Endothelial cell (in vitro differentiated cells): ENCODE results near the gene ANKRD42. TPM values are rescaled to one million over a fixed set of nuclear protein-coding genes. Genes with fewer than 3 reads are reported as not detected.

ENCODE experiments used
- DNase-seq: peaks from one replicate; pipeline ENCODE4 v3.0.0; 2021; ENCODE audit warnings: low spot score
- H3K27ac Mint-ChIP-seq: one replicate; pipeline ENCODE4 v1.8.0; 2021; ENCODE audit warnings: mixed read lengths, inconsistent platforms; ENCODE audit not compliant: unreplicated experiment
- H3K27me3 Mint-ChIP-seq: one replicate; pipeline ENCODE4 v1.8.0; 2021; ENCODE audit warnings: mild to moderate bottlenecking, moderate library complexity, mixed read lengths, inconsistent platforms; ENCODE audit not compliant: unreplicated experiment
- H3K36me3 Mint-ChIP-seq: one replicate; pipeline ENCODE4 v1.8.0; 2021; ENCODE audit warnings: mild to moderate bottlenecking, low read depth, mixed read lengths, inconsistent platforms; ENCODE audit not compliant: unreplicated experiment
- H3K4me1 Mint-ChIP-seq: one replicate; pipeline ENCODE4 v1.8.0; 2021; ENCODE audit warnings: mild to moderate bottlenecking, mixed read lengths, inconsistent platforms; ENCODE audit not compliant: unreplicated experiment
- H3K4me3 Mint-ChIP-seq: one replicate; pipeline ENCODE4 v1.8.0; 2021; ENCODE audit warnings: mild to moderate bottlenecking, mixed read lengths, inconsistent platforms; ENCODE audit not compliant: unreplicated experiment
- H3K9me3 Mint-ChIP-seq: one replicate; pipeline ENCODE4 v1.8.0; 2021; ENCODE audit warnings: mixed read lengths, inconsistent platforms; ENCODE audit not compliant: unreplicated experiment
- total RNA-seq: library from RNA; stranded (reverse); fragmentation: NEBNext Ultra II Directional; extraction: Animal tissue kit (Norgen Biotek cat#: 25700); gene quantifications from one replicate; pipeline ENCODE4 v1.2.1, GENCODE V29; 2021; ENCODE audit not compliant: unreplicated experiment
- TF ChIP-seq, protein P1 (sequence below): fragments of 200-600 bp; sonication (generic); IDR thresholded peaks from one replicate; pipeline ENCODE4 v1.5.0; 2021; ENCODE audit warnings: antibody characterized with exemption; ENCODE audit not compliant: unreplicated experiment

The ANKRD42 gene
- total RNA-seq, 1 donor from 2014 or later, result 11.4 TPM

DNA sequence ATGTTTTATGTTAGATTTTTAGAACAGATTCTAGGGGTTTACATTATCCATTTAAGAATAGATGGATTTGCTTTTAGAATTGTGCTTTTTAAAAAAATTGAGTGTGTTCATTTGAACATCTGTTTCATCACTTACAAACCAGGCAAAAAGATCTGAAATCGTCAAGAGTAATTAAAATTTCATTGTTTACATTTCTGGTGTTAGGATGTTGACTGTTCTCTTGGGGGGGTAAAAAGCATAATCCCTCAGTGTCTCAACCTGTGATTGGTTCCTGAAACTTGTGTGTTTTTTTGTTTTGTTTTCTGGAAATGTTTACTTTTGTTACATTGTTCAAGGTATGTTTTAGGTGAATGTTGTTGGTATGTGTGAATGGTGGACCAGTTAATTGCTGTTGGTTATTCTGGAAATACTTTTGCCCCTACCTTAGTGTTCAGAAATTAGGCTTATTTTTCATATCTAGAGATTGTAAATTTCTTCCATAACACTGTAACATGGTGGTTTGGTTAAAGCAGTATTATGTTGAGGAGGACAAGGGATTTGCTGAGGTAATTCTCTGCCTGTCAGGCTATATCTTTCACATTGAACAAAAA, 31.8 kb upstream of the ANKRD42 start:
- no peak overlapping the region for H3K4me3 Mint-ChIP-seq
- H3K27me3 Mint-ChIP-seq, result peaks cover 13% of the 10 kb centered on the region
- peaks cover 26% of the 10 kb centered on the region for H3K36me3 Mint-ChIP-seq
- no peak for DNase-seq
- peaks cover 27% of the 10 kb centered on the region for H3K4me1 Mint-ChIP-seq
- TF ChIP-seq, protein P1, sequence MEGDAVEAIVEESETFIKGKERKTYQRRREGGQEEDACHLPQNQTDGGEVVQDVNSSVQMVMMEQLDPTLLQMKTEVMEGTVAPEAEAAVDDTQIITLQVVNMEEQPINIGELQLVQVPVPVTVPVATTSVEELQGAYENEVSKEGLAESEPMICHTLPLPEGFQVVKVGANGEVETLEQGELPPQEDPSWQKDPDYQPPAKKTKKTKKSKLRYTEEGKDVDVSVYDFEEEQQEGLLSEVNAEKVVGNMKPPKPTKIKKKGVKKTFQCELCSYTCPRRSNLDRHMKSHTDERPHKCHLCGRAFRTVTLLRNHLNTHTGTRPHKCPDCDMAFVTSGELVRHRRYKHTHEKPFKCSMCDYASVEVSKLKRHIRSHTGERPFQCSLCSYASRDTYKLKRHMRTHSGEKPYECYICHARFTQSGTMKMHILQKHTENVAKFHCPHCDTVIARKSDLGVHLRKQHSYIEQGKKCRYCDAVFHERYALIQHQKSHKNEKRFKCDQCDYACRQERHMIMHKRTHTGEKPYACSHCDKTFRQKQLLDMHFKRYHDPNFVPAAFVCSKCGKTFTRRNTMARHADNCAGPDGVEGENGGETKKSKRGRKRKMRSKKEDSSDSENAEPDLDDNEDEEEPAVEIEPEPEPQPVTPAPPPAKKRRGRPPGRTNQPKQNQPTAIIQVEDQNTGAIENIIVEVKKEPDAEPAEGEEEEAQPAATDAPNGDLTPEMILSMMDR, result no peak
- H3K27ac Mint-ChIP-seq, result peak overlapping the region; percentile 11
- no peaks in the 10 kb centered on the region for H3K9me3 Mint-ChIP-seq

DNA sequence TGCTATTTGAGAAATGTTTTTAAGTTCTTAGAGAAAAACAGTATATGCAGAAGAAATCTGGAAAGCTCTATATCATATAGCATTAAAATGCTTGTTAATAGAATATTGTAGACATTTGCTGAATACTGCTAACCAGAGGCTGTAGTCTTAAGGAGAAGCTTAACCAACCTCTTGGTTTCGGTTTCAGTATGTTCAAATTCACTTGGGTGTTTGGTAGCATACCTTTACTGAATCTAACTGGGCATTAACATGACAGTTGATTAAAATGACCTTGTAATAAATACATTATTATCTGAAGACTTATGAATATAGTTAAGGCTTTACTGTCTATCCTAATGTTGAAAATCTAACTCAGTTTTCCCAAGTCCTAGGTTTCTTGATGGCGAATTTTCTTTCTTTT, 31.1 kb upstream of the ANKRD42 start:
- Mint-ChIP-seq H3K27ac (no peak overlapping the region), H3K4me1 (peaks cover 27% of the 10 kb centered on the region), H3K36me3 (peaks cover 27% of the 10 kb centered on the region), H3K9me3 (no peaks in the 10 kb centered on the region), H3K27me3 (peaks cover 11% of the 10 kb centered on the region), H3K4me3 (no peak overlapping the region)
- TF ChIP-seq, protein P1, result no peak
- DNase-seq, result no peak

DNA sequence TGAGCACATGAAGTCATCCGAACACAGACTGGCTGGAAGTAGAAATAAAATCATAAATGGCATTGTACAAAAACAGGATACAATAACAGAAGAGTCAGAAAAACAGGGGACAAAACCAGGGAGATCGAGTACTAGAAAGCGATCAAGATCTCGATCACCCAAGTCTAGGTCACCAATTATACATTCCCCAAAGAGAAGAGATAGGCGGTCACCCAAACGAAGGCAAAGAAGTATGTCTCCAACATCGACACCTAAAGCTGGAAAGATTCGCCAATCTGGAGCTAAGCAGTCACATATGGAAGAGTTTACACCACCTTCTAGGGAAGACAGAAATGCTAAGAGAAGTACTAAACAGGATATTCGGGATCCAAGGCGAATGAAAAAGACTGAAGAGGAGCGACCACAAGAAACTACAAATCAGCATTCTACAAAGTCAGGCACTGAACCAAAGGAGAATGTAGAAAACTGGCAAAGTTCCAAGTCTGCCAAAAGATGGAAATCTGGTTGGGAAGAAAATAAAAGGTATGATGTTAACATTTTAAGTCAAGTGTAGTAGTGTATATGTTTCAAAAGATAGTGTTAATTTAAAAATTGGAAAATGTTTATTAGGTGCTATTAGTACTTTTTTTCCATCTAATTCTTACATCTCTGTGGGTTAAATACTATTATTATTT, 27.2 kb upstream of the ANKRD42 start:
- H3K9me3 Mint-ChIP-seq, result no peaks in the 10 kb centered on the region
- no peaks in the 10 kb centered on the region for H3K27me3 Mint-ChIP-seq
- H3K36me3 Mint-ChIP-seq, result peaks cover 48% of the 10 kb centered on the region
- H3K4me1 Mint-ChIP-seq, result peaks cover 25% of the 10 kb centered on the region
- H3K27ac Mint-ChIP-seq, result peak overlapping the region; percentile 0
- TF ChIP-seq, protein P1, result no peak
- no peak for DNase-seq
- H3K4me3 Mint-ChIP-seq, result peak overlapping the region; percentile 28

DNA sequence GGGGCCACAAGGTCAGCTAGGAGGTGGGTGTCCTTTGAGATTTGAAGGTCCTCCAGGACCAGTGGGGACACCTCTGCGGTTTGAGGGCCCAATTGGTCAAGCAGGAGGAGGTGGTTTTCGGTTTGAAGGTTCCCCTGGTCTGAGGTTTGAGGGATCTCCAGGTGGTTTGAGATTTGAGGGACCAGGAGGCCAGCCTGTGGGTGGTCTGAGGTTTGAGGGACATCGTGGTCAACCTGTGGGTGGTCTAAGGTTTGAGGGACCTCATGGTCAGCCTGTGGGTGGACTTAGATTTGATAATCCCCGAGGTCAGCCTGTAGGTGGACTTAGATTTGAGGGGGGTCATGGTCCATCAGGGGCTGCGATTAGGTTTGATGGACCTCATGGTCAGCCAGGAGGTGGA, 24.8 kb upstream of the ANKRD42 start:
- DNase-seq, result no peak
- Mint-ChIP-seq H3K36me3 (peaks cover 50% of the 10 kb centered on the region), H3K27me3 (no peaks in the 10 kb centered on the region), H3K4me1 (peaks cover 18% of the 10 kb centered on the region), H3K4me3 (no peak overlapping the region), H3K27ac (no peak overlapping the region), H3K9me3 (no peaks in the 10 kb centered on the region)
- TF ChIP-seq, protein P1, result no peak

DNA sequence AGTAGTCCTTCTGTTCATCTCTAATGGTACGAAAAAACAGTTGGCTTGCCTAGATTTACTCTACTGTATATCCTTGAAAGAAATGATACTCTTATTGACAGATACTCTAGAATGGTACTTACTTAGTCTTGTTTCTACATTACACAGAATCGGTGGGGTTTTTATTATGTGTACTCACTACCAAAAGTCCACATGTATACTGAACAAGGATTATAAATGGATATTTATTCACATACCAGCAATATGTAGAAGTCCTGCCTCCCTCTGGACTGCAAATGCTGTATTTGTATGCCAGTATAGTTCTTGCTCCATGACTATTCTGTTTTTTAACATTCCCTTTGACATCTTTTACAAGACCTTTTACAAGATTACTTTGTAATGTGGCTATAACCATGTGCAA, 22.6 kb upstream of the ANKRD42 start:
- TF ChIP-seq, protein P1, result no peak

More for the DNA sequence above, 22.6 kb upstream of the ANKRD42 start:
- H3K4me3 Mint-ChIP-seq, result no peak overlapping the region
- H3K27me3 Mint-ChIP-seq, result no peaks in the 10 kb centered on the region
- peaks cover 18% of the 10 kb centered on the region for H3K4me1 Mint-ChIP-seq
- DNase-seq, result no peak
- no peak overlapping the region for H3K27ac Mint-ChIP-seq
- H3K36me3 Mint-ChIP-seq, result peaks cover 45% of the 10 kb centered on the region
- H3K9me3 Mint-ChIP-seq, result no peaks in the 10 kb centered on the region
